Suprapubic skin (tissue), 4 donors: ENCODE results near the gene CSMD2. TPM values are rescaled to one million over a fixed set of nuclear protein-coding genes. Genes with fewer than 3 reads are reported as not detected.

Experiments
- DNase-seq, 2 donors: peaks; one replicate each; pipeline ENCODE4 v3.0.0-alpha.2; 2019; ENCODE audit warnings: low spot score in 2 of 2
- H3K27ac ChIP-seq: fragments of 200-600 bp; sonication (generic); one replicate; pipeline ENCODE4 v1.5.1; 2019
- H3K27me3 ChIP-seq: fragments of 200-600 bp; sonication (generic); one replicate; pipeline ENCODE4 v1.5.1; 2019
- H3K36me3 ChIP-seq: fragments of 200-600 bp; sonication (generic); one replicate; pipeline ENCODE4 v1.5.1; 2019
- H3K4me1 ChIP-seq: fragments of 200-600 bp; sonication (generic); one replicate; pipeline ENCODE4 v1.5.1; 2019
- H3K4me3 ChIP-seq: fragments of 200-600 bp; sonication (generic); one replicate; pipeline ENCODE4 v1.5.1; 2019; ENCODE audit warnings: mild to moderate bottlenecking
- H3K9me3 ChIP-seq: fragments of 200-600 bp; sonication (generic); one replicate; pipeline ENCODE4 v1.5.1; 2019
- CTCF ChIP-seq, 2 donors: fragments of 200-600 bp in 1 of 2; fragments of 450-650 bp in 1 of 2; sonication (generic) in 1 of 2; IDR thresholded peaks; one replicate each; pipeline ENCODE4 v1.5.1; 2016 to 2019; ENCODE audit warnings: antibody characterized with exemption in 2 of 2, mild to moderate bottlenecking in 1 of 2, moderate library complexity in 1 of 2
- EP300 ChIP-seq: sonication (generic); formaldehyde crosslinking; IDR thresholded peaks from one replicate; pipeline ENCODE4 v1.6.1; 2017; ENCODE audit warnings: antibody characterized with exemption
- POLR2A ChIP-seq, 2 donors: fragments of 450-650 bp; IDR thresholded peaks; one replicate each; pipeline ENCODE4 v1.6.1; 2017; ENCODE audit warnings: antibody characterized with exemption in 2 of 2, mild to moderate bottlenecking in 2 of 2, moderate library complexity in 2 of 2
- POLR2AphosphoS5 ChIP-seq, 3 donors: sonication (generic); formaldehyde crosslinking; IDR thresholded peaks; one replicate each; pipeline ENCODE4 v1.6.1; 2017; ENCODE audit warnings: antibody characterized with exemption in 3 of 3
- WGBS: methylation state at CpG from one replicate; pipeline ENCODE4 v1.1.5; 2018; 5-methylcytosine and 5-hydroxymethylcytosine counted together
- total RNA-seq, 4 donors: library from RNA; depleted of rRNA; stranded (reverse); fragments of >200 nt; gene quantifications; one replicate each; pipeline ENCODE4 v1.1.0, GENCODE V29; 2016

The CSMD2 gene
- total RNA-seq, 4 donors from 2014 or later: 0.08 to 0.55 (median 0.13) TPM

GRCh38 chr1:33535334-33535733 lies 629.7 kb downstream of the CSMD2 start:
- H3K27me3 ChIP-seq: peaks cover 3% of the 10 kb centered on the region
- H3K9me3 ChIP-seq: no peaks in the 10 kb centered on the region
- H3K27ac ChIP-seq: no peak overlapping the region
- H3K36me3 ChIP-seq: no peaks in the 10 kb centered on the region
- TF ChIP-seq EP300 (no peak), POLR2A (IDR thresholded peaks at IDR 0.05) (no peak), POLR2AphosphoS5 (IDR thresholded peaks at IDR 0.05) (no peak), CTCF (IDR thresholded peaks at IDR 0.05) (no peak)
- H3K4me3 ChIP-seq: no peak overlapping the region
- H3K4me1 ChIP-seq: no peaks in the 10 kb centered on the region
- no peak for DNase-seq
- WGBS: 67% methylated on average over 2 of the region's 2 CpGs

GRCh38 chr1:33532936-33533335 lies 632.1 kb downstream of the CSMD2 start:
- peaks cover 3% of the 10 kb centered on the region for H3K27me3 ChIP-seq
- no peaks in the 10 kb centered on the region for H3K4me1 ChIP-seq
- H3K9me3 ChIP-seq: no peaks in the 10 kb centered on the region
- H3K36me3 ChIP-seq: no peaks in the 10 kb centered on the region
- no peak for TF ChIP-seq POLR2A (IDR thresholded peaks at IDR 0.05)
- 91% methylated on average over 13 of the region's 13 CpGs for WGBS
- H3K27ac ChIP-seq: no peak overlapping the region
- DNase-seq: no peak
- no peak overlapping the region for H3K4me3 ChIP-seq

GRCh38 chr1:33532250-33532649 lies 632.8 kb downstream of the CSMD2 start:
- Histone ChIP-seq H3K9me3 (no peaks in the 10 kb centered on the region), H3K27ac (no peak overlapping the region), H3K4me1 (no peaks in the 10 kb centered on the region), H3K27me3 (no peaks in the 10 kb centered on the region), H3K4me3 (no peak overlapping the region), H3K36me3 (no peaks in the 10 kb centered on the region)
- WGBS: 75% methylated on average over 3 of the region's 3 CpGs
- DNase-seq: no peak
- TF ChIP-seq POLR2A (IDR thresholded peaks at IDR 0.05) (no peak), EP300 (no peak), CTCF (IDR thresholded peaks at IDR 0.05) (no peak), POLR2AphosphoS5 (IDR thresholded peaks at IDR 0.05) (no peak)

- 65% methylated on average over 1 of the region's 1 CpG for WGBS
- Histone ChIP-seq H3K27ac (no peak overlapping the region), H3K27me3 (peaks cover 5% of the 10 kb centered on the region), H3K9me3 (no peaks in the 10 kb centered on the region), H3K36me3 (no peaks in the 10 kb centered on the region), H3K4me3 (no peak overlapping the region), H3K4me1 (no peaks in the 10 kb centered on the region)
- no peak for DNase-seq
- TF ChIP-seq EP300: no peak
- no peak for TF ChIP-seq POLR2A (IDR thresholded peaks at IDR 0.05)
These were observed 635.1 kb downstream of the CSMD2 start for GRCh38 chr1:33529957-33530356.

GRCh38 chr1:33527934-33528333 lies 637.1 kb downstream of the CSMD2 start:
- H3K4me3 ChIP-seq: no peak overlapping the region
- peaks cover 5% of the 10 kb centered on the region for H3K27me3 ChIP-seq
- no peak overlapping the region for H3K27ac ChIP-seq
- no peaks in the 10 kb centered on the region for H3K36me3 ChIP-seq
- no peaks in the 10 kb centered on the region for H3K9me3 ChIP-seq
- H3K4me1 ChIP-seq: no peaks in the 10 kb centered on the region
- DNase-seq: no peak
- TF ChIP-seq CTCF (IDR thresholded peaks at IDR 0.05): no peak
- no peak for TF ChIP-seq POLR2AphosphoS5 (IDR thresholded peaks at IDR 0.05)
- TF ChIP-seq POLR2A (IDR thresholded peaks at IDR 0.05): no peak
- no peak for TF ChIP-seq EP300
- WGBS: 81% methylated on average over 4 of the region's 4 CpGs

- TF ChIP-seq CTCF (IDR thresholded peaks at IDR 0.05) (no peak), POLR2A (IDR thresholded peaks at IDR 0.05) (no peak), EP300 (no peak), POLR2AphosphoS5 (IDR thresholded peaks at IDR 0.05) (no peak)
- Histone ChIP-seq H3K4me1 (no peaks in the 10 kb centered on the region), H3K27me3 (peaks cover 8% of the 10 kb centered on the region), H3K27ac (no peak overlapping the region), H3K9me3 (no peaks in the 10 kb centered on the region), H3K4me3 (no peak overlapping the region), H3K36me3 (no peaks in the 10 kb centered on the region)
- WGBS: 89% methylated on average over 3 of the region's 3 CpGs
- DNase-seq: no peak
These were observed 640.4 kb downstream of the CSMD2 start for GRCh38 chr1:33524586-33524985.
